Measurements from ENCODE around the gene PPP2R5A.

PPP2R5A gene

DNA sequence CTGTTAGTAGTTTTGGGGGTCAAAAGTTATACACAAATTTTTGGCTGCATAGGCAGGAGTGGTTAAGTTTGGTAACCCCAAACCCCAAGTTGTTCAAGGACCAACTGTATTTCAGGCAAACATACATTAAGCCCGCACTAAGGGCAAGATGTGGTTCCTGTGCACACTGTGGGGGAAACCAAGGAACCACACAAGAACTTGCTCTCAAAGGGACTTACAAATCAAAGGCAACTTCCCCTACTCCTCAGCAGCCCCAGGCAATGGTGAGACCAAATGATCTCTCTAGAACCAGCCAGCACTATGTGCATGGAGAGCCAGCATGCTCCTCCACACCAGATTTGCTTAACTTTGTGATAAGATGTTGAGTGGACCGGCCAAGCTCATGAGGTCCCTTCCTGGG is 94.2 kb downstream of the PPP2R5A start (continued):
- TF ChIP-seq, protein P1, sequence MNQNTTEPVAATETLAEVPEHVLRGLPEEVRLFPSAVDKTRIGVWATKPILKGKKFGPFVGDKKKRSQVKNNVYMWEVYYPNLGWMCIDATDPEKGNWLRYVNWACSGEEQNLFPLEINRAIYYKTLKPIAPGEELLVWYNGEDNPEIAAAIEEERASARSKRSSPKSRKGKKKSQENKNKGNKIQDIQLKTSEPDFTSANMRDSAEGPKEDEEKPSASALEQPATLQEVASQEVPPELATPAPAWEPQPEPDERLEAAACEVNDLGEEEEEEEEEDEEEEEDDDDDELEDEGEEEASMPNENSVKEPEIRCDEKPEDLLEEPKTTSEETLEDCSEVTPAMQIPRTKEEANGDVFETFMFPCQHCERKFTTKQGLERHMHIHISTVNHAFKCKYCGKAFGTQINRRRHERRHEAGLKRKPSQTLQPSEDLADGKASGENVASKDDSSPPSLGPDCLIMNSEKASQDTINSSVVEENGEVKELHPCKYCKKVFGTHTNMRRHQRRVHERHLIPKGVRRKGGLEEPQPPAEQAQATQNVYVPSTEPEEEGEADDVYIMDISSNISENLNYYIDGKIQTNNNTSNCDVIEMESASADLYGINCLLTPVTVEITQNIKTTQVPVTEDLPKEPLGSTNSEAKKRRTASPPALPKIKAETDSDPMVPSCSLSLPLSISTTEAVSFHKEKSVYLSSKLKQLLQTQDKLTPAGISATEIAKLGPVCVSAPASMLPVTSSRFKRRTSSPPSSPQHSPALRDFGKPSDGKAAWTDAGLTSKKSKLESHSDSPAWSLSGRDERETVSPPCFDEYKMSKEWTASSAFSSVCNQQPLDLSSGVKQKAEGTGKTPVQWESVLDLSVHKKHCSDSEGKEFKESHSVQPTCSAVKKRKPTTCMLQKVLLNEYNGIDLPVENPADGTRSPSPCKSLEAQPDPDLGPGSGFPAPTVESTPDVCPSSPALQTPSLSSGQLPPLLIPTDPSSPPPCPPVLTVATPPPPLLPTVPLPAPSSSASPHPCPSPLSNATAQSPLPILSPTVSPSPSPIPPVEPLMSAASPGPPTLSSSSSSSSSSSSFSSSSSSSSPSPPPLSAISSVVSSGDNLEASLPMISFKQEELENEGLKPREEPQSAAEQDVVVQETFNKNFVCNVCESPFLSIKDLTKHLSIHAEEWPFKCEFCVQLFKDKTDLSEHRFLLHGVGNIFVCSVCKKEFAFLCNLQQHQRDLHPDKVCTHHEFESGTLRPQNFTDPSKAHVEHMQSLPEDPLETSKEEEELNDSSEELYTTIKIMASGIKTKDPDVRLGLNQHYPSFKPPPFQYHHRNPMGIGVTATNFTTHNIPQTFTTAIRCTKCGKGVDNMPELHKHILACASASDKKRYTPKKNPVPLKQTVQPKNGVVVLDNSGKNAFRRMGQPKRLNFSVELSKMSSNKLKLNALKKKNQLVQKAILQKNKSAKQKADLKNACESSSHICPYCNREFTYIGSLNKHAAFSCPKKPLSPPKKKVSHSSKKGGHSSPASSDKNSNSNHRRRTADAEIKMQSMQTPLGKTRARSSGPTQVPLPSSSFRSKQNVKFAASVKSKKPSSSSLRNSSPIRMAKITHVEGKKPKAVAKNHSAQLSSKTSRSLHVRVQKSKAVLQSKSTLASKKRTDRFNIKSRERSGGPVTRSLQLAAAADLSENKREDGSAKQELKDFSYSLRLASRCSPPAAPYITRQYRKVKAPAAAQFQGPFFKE (tag by site-specific recombination; IDR thresholded peaks at IDR 0.05; ENCODE audit: borderline replicate concordance), result no peak
- TF ChIP-seq ZNF768 (tag by site-specific recombination; IDR thresholded peaks at IDR 0.05), result no peak
- no peak for TF ChIP-seq SALL2 (tag by site-specific recombination; IDR thresholded peaks at IDR 0.05; ENCODE audit: borderline replicate concordance)
- TF ChIP-seq, protein P2, sequence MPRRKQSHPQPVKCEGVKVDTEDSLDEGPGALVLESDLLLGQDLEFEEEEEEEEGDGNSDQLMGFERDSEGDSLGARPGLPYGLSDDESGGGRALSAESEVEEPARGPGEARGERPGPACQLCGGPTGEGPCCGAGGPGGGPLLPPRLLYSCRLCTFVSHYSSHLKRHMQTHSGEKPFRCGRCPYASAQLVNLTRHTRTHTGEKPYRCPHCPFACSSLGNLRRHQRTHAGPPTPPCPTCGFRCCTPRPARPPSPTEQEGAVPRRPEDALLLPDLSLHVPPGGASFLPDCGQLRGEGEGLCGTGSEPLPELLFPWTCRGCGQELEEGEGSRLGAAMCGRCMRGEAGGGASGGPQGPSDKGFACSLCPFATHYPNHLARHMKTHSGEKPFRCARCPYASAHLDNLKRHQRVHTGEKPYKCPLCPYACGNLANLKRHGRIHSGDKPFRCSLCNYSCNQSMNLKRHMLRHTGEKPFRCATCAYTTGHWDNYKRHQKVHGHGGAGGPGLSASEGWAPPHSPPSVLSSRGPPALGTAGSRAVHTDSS (tag by site-specific recombination; IDR thresholded peaks at IDR 0.05), result no peak
- no peak for TF ChIP-seq ZNF214 (tag by site-specific recombination; IDR thresholded peaks at IDR 0.05; ENCODE audit: borderline replicate concordance)
- no peak for TF ChIP-seq ZNF132 (tag by site-specific recombination; IDR thresholded peaks at IDR 0.05; ENCODE audit: borderline replicate concordance)
- no peak for TF ChIP-seq ZFP41 (tag by site-specific recombination; IDR thresholded peaks at IDR 0.05; ENCODE audit: borderline replicate concordance)
- TF ChIP-seq, protein P3, sequence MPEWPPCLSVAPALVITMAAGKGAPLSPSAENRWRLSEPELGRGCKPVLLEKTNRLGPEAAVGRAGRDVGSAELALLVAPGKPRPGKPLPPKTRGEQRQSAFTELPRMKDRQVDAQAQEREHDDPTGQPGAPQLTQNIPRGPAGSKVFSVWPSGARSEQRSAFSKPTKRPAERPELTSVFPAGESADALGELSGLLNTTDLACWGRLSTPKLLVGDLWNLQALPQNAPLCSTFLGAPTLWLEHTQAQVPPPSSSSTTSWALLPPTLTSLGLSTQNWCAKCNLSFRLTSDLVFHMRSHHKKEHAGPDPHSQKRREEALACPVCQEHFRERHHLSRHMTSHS (tag by site-specific recombination; IDR thresholded peaks at IDR 0.05), result no peak
- TF ChIP-seq, protein P4, sequence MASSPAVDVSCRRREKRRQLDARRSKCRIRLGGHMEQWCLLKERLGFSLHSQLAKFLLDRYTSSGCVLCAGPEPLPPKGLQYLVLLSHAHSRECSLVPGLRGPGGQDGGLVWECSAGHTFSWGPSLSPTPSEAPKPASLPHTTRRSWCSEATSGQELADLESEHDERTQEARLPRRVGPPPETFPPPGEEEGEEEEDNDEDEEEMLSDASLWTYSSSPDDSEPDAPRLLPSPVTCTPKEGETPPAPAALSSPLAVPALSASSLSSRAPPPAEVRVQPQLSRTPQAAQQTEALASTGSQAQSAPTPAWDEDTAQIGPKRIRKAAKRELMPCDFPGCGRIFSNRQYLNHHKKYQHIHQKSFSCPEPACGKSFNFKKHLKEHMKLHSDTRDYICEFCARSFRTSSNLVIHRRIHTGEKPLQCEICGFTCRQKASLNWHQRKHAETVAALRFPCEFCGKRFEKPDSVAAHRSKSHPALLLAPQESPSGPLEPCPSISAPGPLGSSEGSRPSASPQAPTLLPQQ (tag by site-specific recombination; IDR thresholded peaks at IDR 0.05), result no peak
- TF ChIP-seq TCF7L2 (IDR thresholded peaks at IDR 0.05; ENCODE audit: borderline replicate concordance, low read depth, low read length), result no peak
- no peak for TF ChIP-seq ZNF341 (tag by site-specific recombination; IDR thresholded peaks at IDR 0.05; ENCODE audit: low read depth)
- TF ChIP-seq HOXC10 (CRISPR knock-in tag; IDR thresholded peaks at IDR 0.05), result no peak
- TF ChIP-seq ZNF514 (tag by site-specific recombination; IDR thresholded peaks at IDR 0.05), result no peak
- TF ChIP-seq, protein P5, sequence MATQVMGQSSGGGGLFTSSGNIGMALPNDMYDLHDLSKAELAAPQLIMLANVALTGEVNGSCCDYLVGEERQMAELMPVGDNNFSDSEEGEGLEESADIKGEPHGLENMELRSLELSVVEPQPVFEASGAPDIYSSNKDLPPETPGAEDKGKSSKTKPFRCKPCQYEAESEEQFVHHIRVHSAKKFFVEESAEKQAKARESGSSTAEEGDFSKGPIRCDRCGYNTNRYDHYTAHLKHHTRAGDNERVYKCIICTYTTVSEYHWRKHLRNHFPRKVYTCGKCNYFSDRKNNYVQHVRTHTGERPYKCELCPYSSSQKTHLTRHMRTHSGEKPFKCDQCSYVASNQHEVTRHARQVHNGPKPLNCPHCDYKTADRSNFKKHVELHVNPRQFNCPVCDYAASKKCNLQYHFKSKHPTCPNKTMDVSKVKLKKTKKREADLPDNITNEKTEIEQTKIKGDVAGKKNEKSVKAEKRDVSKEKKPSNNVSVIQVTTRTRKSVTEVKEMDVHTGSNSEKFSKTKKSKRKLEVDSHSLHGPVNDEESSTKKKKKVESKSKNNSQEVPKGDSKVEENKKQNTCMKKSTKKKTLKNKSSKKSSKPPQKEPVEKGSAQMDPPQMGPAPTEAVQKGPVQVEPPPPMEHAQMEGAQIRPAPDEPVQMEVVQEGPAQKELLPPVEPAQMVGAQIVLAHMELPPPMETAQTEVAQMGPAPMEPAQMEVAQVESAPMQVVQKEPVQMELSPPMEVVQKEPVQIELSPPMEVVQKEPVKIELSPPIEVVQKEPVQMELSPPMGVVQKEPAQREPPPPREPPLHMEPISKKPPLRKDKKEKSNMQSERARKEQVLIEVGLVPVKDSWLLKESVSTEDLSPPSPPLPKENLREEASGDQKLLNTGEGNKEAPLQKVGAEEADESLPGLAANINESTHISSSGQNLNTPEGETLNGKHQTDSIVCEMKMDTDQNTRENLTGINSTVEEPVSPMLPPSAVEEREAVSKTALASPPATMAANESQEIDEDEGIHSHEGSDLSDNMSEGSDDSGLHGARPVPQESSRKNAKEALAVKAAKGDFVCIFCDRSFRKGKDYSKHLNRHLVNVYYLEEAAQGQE (tag by site-specific recombination; IDR thresholded peaks at IDR 0.05), result no peak
- no peak for TF ChIP-seq TRIM28 (IDR thresholded peaks at IDR 0.05; ENCODE audit: borderline replicate concordance, low read length)

Data from HEK293 (cell line).